HG03108 (cell line): ENCODE measurements around the gene TRMT44.
"Not testable (repeated sequence)": the region's sequence is repeated elsewhere in the genome, so short reads cannot be mapped to it uniquely, and the experiment has no call there.

Experiments used
- ATAC-seq: cut with Tn5 transposase; IDR thresholded peaks from one replicate; pipeline ENCODE4 v1.9.1; 2021; ENCODE audit warnings: moderate library complexity; ENCODE audit not compliant: unreplicated experiment

The TRMT44 gene

GRCh38 chr4:8486643-8487042 lies 46.1 kb downstream of the TRMT44 start:
- ATAC-seq = not testable (repeated sequence)

- no peak for ATAC-seq
These were observed 48.3 kb downstream of the TRMT44 start for GRCh38 chr4:8488791-8489369.

GRCh38 chr4:8491478-8491877 lies 50.9 kb downstream of the TRMT44 start:
- ATAC-seq = not testable (repeated sequence)

- no peak for ATAC-seq
These were observed 51.6 kb downstream of the TRMT44 start for GRCh38 chr4:8492174-8492573.

DNA sequence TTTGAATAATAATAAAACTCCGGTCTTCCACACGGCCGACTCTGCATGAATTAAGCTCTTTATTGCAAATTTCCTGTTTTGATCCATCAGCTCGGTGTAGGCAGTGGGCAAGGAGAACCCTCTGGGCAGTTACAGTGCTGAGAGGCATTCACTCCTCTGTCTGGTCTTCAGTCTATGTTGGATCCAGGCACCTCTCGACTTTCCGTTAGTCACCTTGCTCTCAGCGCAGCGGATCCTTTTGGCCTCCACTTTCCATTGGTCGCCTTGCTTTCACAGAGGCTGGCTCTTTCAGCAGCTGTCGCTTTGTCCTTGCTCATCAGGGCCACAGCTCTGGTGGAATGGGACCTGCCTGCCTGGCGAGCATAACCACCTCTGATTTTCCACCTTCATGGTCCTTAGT lies 52.9 kb downstream of the TRMT44 start:
- ATAC-seq = no peak

DNA sequence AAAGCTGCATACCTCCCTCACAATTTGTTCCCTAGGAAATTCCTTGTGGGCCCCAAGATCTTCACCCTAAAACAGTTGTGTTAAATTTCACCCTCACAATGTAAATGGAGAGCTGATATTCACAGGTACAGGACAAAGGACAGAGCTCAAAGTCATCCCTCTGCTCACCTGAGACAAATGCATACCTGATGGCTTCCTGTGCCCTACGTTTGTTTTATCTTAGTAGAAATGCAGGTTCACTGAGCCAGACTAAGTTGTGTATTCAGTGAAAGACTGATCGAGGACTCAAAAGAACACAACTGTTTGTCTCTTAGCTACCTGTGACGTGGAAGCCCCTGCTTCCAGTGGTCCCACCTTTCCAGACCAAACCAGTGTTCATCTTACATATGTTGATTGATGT lies 53.6 kb downstream of the TRMT44 start:
- ATAC-seq = no peak

- ATAC-seq = no peak
These were observed 54.5 kb downstream of the TRMT44 start for GRCh38 chr4:8494983-8495548.

DNA sequence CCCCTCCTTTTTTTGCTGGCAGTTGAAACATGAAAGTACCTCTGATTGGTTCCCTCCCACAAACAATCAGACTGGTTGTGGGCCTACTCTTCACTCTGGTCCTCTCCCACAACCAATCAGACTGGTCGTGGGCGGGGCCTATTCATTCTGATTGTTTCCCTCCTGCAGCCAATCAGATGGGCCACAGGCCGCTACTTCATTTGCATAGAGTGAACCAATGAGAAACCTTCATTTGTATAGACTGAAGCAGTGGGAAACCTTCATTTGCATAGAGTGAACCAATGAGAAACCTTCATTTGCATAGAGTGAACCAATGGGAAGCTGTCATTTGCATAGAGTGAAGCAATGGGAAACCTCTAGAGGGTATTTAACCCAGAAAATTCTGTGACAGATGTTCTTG lies 55.2 kb downstream of the TRMT44 start:
- ATAC-seq = no peak

GRCh38 chr4:8497762-8498161 lies 57.2 kb downstream of the TRMT44 start:
- ATAC-seq = no peak

GRCh38 chr4:8500966-8501365 lies 60.4 kb downstream of the TRMT44 start:
- no peak for ATAC-seq

DNA sequence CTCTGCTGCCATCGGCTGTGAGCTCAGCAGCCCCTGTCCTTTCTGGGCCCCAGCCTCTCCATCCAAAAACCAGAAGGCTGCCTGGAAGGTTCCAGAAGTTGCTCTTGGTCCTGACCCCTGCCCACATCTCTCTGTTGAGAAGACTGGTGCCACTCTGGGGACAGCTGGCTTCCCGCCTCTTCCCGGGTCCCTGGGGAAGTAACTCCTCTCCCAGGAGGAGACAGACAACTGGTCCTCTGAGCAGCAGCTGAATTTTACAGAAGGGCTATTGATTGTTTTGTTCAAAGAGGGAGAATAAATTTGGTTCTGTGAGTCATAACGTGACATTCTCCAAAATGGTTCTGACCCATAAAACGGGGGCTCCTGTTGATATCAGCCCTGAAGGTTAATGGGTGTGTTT lies 61.2 kb downstream of the TRMT44 start:
- no peak for ATAC-seq

GRCh38 chr4:8502371-8502770 lies 61.8 kb downstream of the TRMT44 start:
- no peak for ATAC-seq

DNA sequence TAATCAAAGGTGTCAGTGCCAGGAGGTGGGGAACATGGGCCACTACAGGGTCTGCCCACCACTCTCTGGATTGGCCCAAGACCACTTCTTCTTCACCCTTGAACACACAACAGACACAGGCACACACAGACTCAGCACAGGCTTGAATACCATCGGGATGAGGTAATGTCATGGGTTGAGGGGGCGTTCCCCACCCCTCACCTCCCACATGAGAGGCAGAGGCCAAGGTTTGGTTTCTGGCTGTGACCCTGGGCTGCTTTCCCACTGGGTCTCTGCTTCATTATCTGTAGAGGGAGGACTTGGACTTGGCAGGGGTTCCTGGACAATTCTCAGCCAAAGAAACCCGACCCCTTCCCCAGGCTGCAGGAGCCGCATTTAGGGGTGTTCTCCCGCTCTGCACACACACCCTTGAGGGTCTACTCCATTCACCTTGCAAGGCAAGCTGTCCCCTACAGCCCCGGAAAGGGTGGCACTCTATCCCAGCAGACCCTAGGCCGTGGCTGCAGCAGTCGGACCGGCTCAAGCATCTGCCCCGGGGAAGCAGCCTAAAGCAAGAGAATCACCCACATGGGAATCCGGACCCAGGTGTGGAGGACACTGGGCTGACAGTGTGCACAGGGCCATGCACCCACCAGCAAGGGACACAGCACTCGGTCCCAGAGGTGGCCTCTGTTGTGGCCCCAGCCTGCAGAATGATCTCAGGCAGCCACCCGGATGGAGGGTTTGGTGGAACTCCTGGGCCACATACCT lies 62.4 kb downstream of the TRMT44 start:
- ATAC-seq = no peak

DNA sequence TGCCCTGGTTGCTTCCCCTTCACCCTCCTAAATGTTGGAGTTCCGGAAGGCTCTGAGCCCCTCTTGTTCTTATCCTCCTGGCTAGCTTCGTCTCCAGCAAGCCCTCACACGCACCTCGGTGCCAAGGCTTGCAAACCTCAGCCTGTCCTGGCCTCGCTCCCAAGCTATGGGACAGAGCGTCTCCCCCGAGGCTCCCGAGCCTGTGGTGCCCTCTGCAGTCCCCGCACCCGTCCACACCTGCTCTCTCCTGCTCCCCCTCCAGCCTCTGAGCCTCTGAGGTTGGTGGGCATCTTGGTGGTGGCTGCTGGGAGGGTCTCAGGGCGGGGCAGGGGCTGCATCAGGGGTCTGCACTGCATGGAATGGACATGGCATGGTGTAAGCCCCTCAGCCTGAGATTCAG lies 63.2 kb downstream of the TRMT44 start:
- ATAC-seq = no peak

DNA sequence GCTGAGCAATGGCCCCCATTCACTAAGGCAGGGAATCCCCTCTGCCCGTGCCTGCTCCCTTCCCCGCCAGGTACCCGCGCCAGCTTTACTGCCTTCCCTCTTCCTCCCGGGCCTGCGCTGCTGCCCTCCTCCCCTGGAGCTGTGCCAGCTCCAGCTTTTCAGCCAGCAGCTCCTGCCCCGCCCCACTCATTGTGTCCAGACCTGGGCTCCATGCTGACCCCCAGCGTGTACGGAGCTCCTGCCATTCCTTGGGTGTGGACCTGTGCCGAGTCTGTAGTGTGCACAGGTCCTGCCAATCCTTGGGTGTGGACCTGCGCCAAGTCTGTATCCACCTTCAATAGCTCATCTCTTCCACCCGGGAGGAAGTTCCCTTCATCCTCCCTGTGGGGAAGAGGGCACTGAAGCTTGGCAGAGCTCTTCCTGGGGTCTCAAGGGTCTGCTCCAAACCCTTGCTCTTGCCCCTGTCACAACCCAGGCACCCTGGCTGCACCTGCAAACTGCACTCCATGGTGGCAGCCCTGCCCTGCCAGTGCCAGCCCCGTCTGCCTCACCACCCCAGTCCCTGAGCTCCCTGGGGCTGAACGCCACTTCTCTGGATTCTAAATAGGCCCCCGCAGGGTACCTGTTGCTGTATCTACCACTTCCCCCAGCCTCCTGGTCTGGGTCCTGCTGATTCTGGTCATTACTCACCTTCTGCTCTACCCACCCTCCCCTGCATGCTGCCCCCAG lies 63.9 kb downstream of the TRMT44 start:
- no peak for ATAC-seq

GRCh38 chr4:8505229-8505628 lies 64.7 kb downstream of the TRMT44 start:
- ATAC-seq = no peak

DNA sequence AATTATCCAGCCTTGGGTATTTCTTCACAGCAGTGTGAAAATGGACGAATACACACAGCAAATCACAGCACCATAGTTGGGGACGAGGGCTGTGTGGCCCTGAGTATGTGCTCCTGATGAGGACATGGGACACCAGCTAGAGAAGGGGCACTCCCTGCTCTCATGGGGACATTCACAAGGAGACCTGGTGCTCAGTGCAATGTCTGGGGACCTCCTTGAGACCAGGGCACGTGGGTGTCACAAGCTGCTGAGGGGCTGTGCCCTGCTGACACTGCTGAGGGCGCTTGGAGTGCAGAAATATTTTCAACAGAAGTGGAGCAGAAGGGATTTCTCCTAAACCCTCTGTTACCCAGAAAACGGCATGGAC lies 65.4 kb downstream of the TRMT44 start:
- ATAC-seq = no peak

DNA sequence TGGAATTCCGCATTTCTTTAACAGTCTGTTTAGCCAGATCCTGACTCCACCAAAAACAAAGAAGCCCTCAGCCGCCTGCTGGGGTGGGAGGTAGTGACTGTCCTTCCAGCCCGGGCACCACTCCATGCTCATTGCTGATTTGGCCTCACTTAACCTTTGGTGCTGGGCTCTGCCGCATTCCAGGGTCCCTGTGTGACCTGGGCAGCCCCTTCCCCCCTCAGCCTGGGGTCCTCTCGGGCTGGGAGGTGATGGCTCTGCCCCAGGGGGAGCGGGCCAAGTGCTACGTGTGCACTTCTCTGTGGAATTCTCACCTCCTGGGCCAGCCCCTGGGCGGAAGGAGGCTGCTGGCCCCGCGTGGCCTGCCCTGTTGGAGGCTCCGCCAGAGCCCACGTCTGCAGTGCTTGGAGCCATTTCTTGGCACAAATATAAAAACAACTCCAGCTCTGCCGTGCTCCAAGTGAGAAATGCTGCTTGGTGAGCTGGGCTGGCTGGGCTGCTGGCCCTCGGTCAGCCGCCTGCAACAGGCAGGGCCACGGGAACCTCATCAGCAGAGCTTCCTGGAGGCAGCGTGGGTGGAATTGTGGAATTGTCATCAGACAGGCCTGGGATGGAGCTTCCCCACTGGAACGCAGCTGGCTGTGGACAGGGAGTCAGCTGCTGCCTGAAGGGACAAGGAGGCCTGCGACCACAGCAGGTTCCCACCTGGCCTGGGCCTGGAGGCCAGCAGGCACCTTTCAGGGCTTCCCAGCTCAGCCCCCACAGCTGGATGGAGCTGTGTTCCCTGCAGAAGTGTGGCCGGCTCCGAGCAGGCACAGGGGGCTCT lies 66.0 kb downstream of the TRMT44 start:
- no peak for ATAC-seq

GRCh38 chr4:8507196-8507570 lies 66.6 kb downstream of the TRMT44 start:
- ATAC-seq = no peak

- no peak for ATAC-seq
These were observed 67.0 kb downstream of the TRMT44 start for GRCh38 chr4:8507624-8508023.

GRCh38 chr4:8508266-8508665 lies 67.7 kb downstream of the TRMT44 start:
- ATAC-seq = no peak
